ENCODE measurements around the gene TMEM120A.
A peak's percentile ranks its signal among the peaks of the same experiment; 100 is the strongest.
"Not testable (repeated sequence)": the region's sequence is repeated elsewhere in the genome, so short reads cannot be mapped to it uniquely, and the experiment has no call there.

TMEM120A gene

GRCh38 chr7:75994388-75995051 is at the start of gene TMEM120A:
TMEM120A (minus strand) TSS chr7:75994595; CDS start chr7:75994570, 25 bp downstream.
- peak; percentile 85 to 94 for DNase-seq (ENCODE audit: low read depth in 2 of 2)

DNA sequence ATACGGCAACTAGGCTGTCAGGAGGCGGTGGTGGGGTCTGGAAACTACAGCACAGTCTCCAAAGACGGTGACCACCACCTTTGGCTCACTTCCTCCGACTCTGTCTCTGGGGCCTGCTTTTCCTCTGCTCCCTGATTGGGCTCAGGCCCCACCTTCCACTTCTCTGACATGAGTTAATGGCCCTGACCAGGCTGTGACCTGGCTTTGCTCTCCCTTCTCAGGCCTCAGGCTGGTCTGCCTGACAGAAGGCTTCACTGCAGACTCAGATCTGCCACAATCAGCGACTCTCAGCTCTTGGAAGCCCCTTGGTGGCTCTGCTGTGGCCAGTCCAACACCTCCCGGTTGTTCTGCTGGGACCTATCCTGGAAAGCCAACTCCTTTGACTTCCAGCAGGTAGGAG is 45.7 kb upstream of the TMEM120A start:
- DNase-seq (ENCODE audit: low read depth in 2 of 2), result no peak

DNA sequence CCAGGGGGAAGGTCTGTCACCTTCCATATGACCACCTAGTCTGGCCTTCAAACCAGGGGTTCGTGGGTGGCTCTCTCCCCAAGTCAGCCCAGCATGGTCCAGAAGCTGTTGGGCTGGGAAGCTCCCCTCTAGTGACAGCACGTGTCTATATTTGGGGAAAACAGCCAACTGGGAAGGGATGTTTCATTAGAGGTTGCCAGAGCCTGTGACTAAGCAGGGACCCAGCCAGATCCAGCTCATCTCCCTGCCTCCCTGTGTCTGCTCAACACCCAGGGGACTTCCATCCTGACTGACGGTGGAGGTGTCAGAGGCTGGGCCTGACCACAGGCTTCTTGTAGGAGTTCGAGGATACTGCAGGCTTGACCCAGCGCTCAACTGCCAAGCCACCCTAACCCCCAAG is 42.9 kb upstream of the TMEM120A start:
- no peak for DNase-seq (ENCODE audit: low read depth in 2 of 2)

- DNase-seq (ENCODE audit: low read depth in 2 of 2), result no peak
Measured at GRCh38 chr7:76031964-76032363, 37.6 kb upstream of the TMEM120A start.

DNA sequence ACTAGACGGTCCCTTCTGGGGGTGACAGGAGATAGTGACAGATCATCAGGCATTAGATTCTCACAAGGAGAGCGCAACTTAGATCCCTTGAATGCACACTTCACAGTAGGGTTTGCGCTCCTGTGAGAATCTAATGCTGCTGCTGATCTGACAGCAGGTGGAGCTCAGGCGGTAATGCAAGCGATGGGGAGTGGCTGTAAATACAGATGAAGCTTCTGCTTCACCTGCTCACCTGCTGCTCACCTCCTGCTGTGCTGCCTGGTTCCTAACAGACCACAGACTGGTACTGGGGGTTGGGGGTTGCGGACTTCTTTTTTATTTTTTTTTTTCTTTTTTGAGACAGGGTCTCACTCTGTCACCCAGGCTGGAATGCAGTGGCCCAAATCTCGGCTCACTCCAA is 35.3 kb upstream of the TMEM120A start:
- not testable (repeated sequence) for DNase-seq (ENCODE audit: low read depth in 2 of 2)

GRCh38 chr7:76023002-76023401 is 28.6 kb upstream of the TMEM120A start:
- DNase-seq (ENCODE audit: low read depth in 2 of 2), result no peak

DNA sequence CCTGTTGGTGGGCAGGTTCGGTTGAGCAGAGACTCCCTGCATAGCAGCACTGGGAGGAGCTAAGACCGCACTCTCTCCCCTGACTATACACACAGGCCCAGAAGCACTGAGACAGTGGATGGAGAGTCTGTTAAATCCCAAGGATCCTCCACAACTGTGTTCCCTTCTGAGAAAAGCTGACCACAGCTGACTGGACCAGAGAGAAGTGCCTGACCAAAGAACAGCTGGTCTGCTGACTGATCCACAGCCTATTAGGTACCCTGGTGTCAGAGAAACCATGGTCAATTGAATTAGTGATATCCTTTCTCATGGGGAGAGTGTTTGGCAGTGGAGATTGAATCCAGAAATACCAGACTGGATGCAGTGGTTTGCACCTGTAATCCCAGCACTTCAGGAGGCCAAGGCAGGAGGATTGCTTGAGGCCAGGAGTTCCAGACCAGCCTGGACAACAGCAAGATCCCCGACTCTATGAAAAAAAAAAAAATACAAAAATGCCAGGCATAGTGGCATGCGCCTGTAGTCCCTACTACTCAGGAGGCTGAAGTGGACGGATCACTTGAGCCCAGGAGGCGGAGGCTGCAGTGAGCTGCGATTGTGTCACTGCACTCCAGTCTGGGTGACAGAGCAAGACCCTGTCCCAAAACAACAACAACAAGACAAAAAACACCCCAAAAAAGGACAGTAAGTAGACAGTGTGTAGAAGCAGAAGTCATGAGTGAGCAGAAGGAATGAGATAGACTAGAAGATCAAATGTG is 27.8 kb upstream of the TMEM120A start:
- DNase-seq (ENCODE audit: low read depth in 2 of 2), result no peak

- DNase-seq (ENCODE audit: low read depth in 2 of 2), result peak; percentile 32 to 57
Measured at GRCh38 chr7:76020031-76020714, 25.8 kb upstream of the TMEM120A start.

- not testable (repeated sequence) for DNase-seq (ENCODE audit: low read depth in 2 of 2)
Measured at GRCh38 chr7:76018520-76018919, 24.1 kb upstream of the TMEM120A start.

- DNase-seq (ENCODE audit: low read depth in 2 of 2), result no peak
Measured at GRCh38 chr7:76016191-76016947, 22.0 kb upstream of the TMEM120A start.

- no peak for DNase-seq (ENCODE audit: low read depth in 2 of 2)
Measured at GRCh38 chr7:76011442-76011861, 17.1 kb upstream of the TMEM120A start.

- no peak for DNase-seq (ENCODE audit: low read depth in 2 of 2)
Measured at GRCh38 chr7:76009672-76010600, 15.5 kb upstream of the TMEM120A start.

DNA sequence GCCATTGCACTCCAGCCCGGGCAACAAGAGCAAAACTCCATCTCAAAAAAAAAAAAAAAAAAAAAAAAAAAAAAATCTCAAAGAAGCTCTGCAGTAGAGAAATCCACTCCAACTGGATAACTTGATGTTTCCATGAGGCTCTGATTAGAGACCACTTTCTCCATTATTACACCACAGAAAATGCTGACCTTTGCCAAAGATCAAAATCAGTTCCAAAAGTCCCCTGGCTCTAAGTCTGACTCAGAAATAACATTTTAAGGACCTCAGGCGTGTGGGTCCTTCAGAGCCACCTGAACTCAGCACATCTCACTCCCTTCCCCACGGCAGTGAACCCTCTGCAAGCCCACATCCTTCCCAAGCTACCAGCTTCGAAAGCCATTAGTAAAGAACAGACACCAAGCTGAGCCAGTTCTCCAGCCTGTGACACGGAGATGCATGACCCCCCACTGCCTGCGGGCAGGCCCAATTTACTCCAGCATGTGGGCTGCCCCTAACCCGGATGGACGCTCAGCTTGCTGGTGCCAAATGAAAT is 13.8 kb upstream of the TMEM120A start:
- DNase-seq (ENCODE audit: low read depth in 2 of 2), result no peak

- DNase-seq (ENCODE audit: low read depth in 2 of 2), result not testable (repeated sequence)
Measured at GRCh38 chr7:76005004-76005403, 10.6 kb upstream of the TMEM120A start.

DNA sequence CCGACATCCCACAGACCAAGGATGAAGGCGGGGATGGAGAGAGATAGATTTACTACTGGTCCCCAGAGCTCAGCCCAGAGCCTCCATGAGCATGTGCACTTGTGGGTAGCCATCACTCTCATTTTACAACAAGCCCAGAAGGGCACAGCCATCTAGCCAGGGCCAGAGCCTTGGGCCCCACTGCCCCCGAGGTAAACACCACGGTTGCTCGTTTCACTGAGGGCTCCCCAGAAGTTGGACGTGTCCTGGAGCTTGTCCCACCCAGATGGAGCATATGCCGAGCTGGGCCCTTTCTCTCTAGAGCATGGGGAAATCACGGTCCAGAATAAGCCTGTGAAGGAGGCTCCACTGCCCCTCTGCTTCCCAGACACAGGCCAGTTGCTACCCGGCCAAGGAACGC is 9.0 kb upstream of the TMEM120A start:
- DNase-seq (ENCODE audit: low read depth in 2 of 2), result no peak

- DNase-seq (ENCODE audit: low read depth in 2 of 2), result no peak
Measured at GRCh38 chr7:76002822-76003221, 8.4 kb upstream of the TMEM120A start.

- no peak for DNase-seq (ENCODE audit: low read depth in 2 of 2)
Measured at GRCh38 chr7:76002139-76002538, 7.7 kb upstream of the TMEM120A start.

DNA sequence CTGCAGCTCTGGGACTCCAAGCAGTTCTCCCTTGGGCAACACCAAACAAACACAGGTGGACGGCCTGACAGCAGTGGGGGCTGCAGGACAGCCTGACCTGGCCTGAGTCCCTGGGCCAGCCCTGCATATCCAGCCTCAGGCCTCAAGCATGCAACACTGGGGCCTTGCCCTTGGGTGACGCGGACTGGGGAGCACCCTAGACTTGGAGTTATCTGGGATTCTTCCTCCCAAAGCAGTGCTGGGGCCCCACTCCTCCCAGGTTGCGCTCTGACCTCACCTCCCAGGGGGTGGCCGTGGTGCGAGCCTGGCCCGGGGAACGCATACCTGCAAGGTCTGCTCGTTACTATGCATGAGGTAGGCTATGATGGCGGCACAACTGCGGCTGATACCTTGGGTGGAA is 6.2 kb upstream of the TMEM120A start:
- DNase-seq (ENCODE audit: low read depth in 2 of 2), result no peak

- DNase-seq (ENCODE audit: low read depth in 2 of 2), result no peak
Measured at GRCh38 chr7:75998038-75998437, 3.6 kb upstream of the TMEM120A start.

DNA sequence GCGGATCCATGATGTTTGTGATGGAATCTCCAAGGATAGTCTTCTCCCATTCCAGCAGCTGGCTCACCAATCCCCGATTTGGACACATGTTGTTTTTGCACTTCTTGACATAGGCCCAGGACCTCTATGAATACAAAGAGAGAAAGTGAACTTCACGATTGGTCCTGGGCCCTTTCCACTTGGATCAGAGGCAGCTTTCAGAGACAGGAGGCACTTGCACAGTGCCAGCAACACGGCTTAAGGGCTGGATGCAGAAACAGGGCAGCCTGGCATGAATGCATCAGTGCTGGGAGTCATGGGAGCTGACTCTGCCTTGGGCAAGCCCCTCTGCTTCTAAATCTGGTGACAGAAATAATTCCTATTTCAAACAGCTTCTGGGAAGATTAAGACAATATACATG is 2.1 kb upstream of the TMEM120A start:
- no peak for DNase-seq (ENCODE audit: low read depth in 2 of 2)

- no peak for DNase-seq (ENCODE audit: low read depth in 2 of 2)
Measured at GRCh38 chr7:75995996-75996395, 1.6 kb upstream of the TMEM120A start.
